GM12873 (cell line): ENCODE results near the gene RNLS.

Experiments
- CTCF ChIP-seq: IDR thresholded peaks from 2 replicates; pipeline ENCODE4 v1.5.1; 2012; ENCODE audit warnings: low read depth, mild to moderate bottlenecking, moderate library complexity, low read length, control low read depth; ENCODE audit not compliant: insufficient read depth; ENCODE audit errors: missing control alignments

RNLS gene

GRCh38 chr10:88233870-88234269, 349.2 kb downstream of the RNLS start:
- TF ChIP-seq CTCF = no peak

DNA sequence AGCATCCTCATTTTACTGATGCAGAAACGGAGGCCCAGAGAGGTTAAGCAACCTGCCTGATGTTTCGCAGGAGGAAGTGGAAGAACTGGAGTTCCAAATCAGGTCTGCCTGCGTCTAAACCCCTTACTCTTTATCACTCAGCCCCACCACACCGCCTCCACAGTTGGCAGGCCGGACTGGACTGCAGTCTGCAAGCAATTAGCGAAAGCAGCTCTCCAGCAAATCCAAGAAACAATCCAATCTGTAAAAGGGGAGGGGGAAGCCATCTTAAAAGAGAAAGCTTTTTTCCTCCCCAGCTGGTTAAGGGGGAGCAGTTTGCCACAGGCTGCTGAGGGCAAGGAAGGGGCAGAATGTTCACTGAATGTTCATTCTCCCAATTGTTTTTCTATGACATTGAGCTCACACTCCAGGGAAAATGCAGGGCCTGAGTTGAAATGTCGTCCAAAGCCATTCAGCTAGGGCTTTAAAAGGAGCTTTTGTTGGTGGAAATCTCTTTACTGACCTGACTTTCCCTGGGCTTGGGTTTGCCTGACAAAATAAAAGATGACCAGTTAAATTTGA, 350.1 kb downstream of the RNLS start:
- no peak for TF ChIP-seq CTCF

GRCh38 chr10:88232029-88232895, 350.9 kb downstream of the RNLS start:
- TF ChIP-seq CTCF = no peak

- no peak for TF ChIP-seq CTCF
Observed at GRCh38 chr10:88230251-88230650, 352.9 kb downstream of the RNLS start.

DNA sequence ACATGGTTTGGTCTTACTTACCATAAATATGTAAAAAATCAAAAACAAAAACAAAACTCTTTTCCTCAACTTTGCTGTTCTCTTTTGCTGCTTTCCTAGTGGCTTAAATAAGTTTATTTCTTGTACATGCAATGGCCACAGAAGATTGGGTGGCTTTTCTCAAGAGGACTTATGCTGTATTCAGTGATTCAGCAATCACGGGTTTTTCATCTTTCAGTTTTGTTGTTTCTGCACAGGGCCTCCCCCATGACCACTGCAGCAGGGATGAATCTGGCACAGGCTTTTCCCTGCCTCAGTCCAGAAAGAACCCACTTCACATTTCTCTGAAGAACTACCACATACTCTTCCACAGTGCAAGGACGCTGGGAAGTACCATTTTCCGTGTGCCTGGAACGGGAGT, 355.0 kb downstream of the RNLS start:
- no peak for TF ChIP-seq CTCF

DNA sequence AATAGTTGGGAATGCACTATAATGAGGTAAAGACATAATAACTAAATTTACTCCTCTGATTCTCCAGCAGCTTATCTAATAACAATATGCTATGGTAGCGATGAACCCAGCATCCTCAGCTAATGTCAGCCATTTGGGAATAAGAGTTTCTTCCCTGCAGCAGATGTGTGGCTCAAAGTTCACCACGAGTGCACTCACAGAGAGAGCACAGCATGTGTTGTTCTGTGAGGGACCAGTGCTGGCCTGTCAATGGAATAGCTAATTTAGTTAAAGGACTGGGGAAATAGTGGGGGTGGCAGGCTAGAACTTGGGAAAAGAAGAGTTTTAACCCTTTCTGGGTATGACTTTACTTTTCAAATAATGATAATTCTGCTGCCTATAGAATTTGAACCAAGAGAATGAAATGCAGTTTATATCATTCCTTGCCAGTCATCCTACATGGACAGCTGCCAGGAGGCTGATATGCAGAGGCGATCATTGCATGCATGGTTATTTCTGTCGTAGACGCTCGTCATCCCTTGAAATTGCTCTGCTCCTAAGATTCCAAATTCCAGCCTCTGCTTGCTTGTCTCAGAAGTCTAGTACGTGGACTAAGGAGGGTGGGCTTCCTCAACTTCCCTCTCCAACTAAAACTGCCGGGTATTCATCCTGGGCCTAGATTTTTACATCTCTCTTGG, 355.6 kb downstream of the RNLS start:
- no peak for TF ChIP-seq CTCF

GRCh38 chr10:88226891-88227290, 356.2 kb downstream of the RNLS start:
- no peak for TF ChIP-seq CTCF
